HS-5 (cell line): ENCODE data around the gene GALR1.
"Not testable (repeated sequence)": the region's sequence is repeated elsewhere in the genome, so short reads cannot be mapped to it uniquely, and the experiment has no call there.

Source experiments
- DNase-seq: peaks from one replicate; pipeline ENCODE4 v3.0.0-alpha.2; 2012; ENCODE audit warnings: low read depth

The GALR1 gene

GRCh38 chr18:77250926-77251729 lies 1.5 kb downstream of the GALR1 start:
- no peak for DNase-seq

GRCh38 chr18:77251730-77252050 lies 2.0 kb downstream of the GALR1 start:
- DNase-seq: no peak

- no peak for DNase-seq
Observed at GRCh38 chr18:77254711-77255405, 5.2 kb downstream of the GALR1 start.

- no peak for DNase-seq
Observed at GRCh38 chr18:77255426-77256105, 5.9 kb downstream of the GALR1 start.

- no peak for DNase-seq
Observed at GRCh38 chr18:77262643-77263465, 13.2 kb downstream of the GALR1 start.

- no peak for DNase-seq
Observed at GRCh38 chr18:77263466-77263763, 13.8 kb downstream of the GALR1 start.

- no peak for DNase-seq
Observed at GRCh38 chr18:77267969-77268368, 18.3 kb downstream of the GALR1 start.

GRCh38 chr18:77268456-77268855 lies 18.8 kb downstream of the GALR1 start:
- no peak for DNase-seq

GRCh38 chr18:77271576-77272481 lies 22.2 kb downstream of the GALR1 start:
- DNase-seq: no peak

- DNase-seq: not testable (repeated sequence)
Observed at GRCh38 chr18:77290841-77291240, 41.2 kb downstream of the GALR1 start.

- no peak for DNase-seq
Observed at GRCh38 chr18:77298172-77298571, 48.5 kb downstream of the GALR1 start.

- DNase-seq: no peak
Observed at GRCh38 chr18:77299706-77300105, 50.1 kb downstream of the GALR1 start.

- DNase-seq: no peak
Observed at GRCh38 chr18:77300579-77300978, 50.9 kb downstream of the GALR1 start.

- DNase-seq: no peak
Observed at GRCh38 chr18:77304268-77304667, 54.6 kb downstream of the GALR1 start.

GRCh38 chr18:77305676-77306075 lies 56.0 kb downstream of the GALR1 start:
- DNase-seq: no peak

- DNase-seq: no peak
Observed at GRCh38 chr18:77308216-77308615, 58.6 kb downstream of the GALR1 start.

- DNase-seq: no peak
Observed at GRCh38 chr18:77314511-77314910, 64.9 kb downstream of the GALR1 start.

GRCh38 chr18:77314952-77315351 lies 65.3 kb downstream of the GALR1 start:
- no peak for DNase-seq

- DNase-seq: no peak
Observed at GRCh38 chr18:77316008-77316407, 66.4 kb downstream of the GALR1 start.

- DNase-seq: no peak
Observed at GRCh38 chr18:77316641-77317040, 67.0 kb downstream of the GALR1 start.

- no peak for DNase-seq
Observed at GRCh38 chr18:77320971-77321559, 71.4 kb downstream of the GALR1 start.
